Fibroblast of pulmonary artery (primary cell): ENCODE results near the gene SPRED3.
"Not testable (repeated sequence)": the region's sequence is repeated elsewhere in the genome, so short reads cannot be mapped to it uniquely, and the experiment has no call there.

Experiments
- DNase-seq: peaks from one replicate; pipeline ENCODE4 v3.0.0-alpha.2; 2010; ENCODE audit warnings: low read depth
- H3K4me3 ChIP-seq: replicated peaks from 2 replicates; pipeline ENCODE4 v1.5.1; 2011; ENCODE audit warnings: low read depth, mild to moderate bottlenecking, control low read depth, low read length, moderate library complexity
- TF ChIP-seq, protein P1 (sequence below): IDR thresholded peaks from 2 replicates; pipeline ENCODE4 v1.5.1; 2011; ENCODE audit warnings: mild to moderate bottlenecking, control low read depth, low read length, inconsistent platforms; ENCODE audit errors: missing control alignments

The SPRED3 gene, protein sequence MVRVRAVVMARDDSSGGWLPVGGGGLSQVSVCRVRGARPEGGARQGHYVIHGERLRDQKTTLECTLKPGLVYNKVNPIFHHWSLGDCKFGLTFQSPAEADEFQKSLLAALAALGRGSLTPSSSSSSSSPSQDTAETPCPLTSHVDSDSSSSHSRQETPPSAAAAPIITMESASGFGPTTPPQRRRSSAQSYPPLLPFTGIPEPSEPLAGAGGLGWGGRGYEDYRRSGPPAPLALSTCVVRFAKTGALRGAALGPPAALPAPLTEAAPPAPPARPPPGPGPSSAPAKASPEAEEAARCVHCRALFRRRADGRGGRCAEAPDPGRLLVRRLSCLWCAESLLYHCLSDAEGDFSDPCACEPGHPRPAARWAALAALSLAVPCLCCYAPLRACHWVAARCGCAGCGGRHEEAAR

DNA sequence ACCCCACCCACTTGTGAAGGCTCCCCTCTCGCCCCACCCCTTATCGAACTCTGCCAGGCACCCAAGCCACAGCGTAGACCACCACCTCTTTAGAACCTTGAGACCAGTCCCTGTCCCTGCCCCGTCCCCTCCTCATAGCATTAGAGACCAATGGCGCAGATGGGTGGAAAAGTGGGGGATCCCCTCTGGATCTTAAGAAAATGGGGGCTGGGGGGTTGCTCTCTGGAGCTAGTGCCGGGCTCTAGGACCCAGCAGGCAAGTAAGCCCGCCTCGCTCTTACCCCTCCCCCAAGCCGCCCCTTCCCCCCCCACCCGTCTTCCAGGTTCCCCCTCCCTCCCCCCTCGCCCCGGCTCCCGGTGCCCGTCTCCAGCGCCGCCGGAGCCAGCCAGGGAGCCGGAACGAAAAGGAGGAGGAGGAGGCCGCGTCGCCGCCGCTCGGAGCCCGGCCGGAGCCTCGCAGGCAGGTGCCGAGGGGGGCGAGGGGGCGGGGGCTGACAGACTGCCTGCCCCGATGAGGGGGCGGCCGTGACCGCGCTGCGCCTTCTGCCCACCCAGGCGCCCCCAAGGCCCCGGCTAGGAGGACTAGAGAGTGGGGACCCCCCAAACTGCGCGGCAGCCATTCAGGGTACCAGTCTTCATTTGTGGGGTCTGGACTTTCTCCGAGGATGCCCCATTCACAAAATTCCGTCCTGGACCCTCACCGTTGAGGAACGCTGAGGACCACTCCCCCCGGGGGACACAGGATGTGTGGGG is at the start of gene SPRED3:
Gene SPRED3 (plus strand): TSS at position 349 of the 752 bp plus-strand sequence. CDS start 1,606 bp downstream, outside the sequence.
- H3K4me3 ChIP-seq, result peak within 1 kb of the TSS; percentile 90
- DNase-seq, result no peak
- TF ChIP-seq, protein P1, sequence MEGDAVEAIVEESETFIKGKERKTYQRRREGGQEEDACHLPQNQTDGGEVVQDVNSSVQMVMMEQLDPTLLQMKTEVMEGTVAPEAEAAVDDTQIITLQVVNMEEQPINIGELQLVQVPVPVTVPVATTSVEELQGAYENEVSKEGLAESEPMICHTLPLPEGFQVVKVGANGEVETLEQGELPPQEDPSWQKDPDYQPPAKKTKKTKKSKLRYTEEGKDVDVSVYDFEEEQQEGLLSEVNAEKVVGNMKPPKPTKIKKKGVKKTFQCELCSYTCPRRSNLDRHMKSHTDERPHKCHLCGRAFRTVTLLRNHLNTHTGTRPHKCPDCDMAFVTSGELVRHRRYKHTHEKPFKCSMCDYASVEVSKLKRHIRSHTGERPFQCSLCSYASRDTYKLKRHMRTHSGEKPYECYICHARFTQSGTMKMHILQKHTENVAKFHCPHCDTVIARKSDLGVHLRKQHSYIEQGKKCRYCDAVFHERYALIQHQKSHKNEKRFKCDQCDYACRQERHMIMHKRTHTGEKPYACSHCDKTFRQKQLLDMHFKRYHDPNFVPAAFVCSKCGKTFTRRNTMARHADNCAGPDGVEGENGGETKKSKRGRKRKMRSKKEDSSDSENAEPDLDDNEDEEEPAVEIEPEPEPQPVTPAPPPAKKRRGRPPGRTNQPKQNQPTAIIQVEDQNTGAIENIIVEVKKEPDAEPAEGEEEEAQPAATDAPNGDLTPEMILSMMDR, result no peak

DNA sequence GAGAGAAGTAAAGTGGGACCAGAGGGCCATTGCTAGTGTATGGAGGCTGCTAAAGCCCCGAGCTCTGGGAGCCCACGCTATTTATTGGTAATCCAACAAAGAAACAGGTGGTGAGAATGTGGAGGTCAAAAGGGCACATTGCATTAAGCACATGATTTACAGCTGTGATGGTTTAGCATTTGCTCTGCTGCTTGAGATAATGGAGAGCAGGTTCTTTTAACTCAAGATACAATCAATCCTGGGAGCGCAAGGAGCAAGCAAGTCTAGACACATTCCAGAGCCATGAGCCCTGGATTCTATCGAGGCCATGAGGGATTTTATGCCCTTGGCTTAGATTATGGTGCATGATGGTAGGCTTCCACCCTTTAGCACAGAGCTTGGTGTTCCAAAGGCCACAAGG is 49.5 kb upstream of the SPRED3 start:
- not testable (repeated sequence) for H3K4me3 ChIP-seq, DNase-seq

DNA sequence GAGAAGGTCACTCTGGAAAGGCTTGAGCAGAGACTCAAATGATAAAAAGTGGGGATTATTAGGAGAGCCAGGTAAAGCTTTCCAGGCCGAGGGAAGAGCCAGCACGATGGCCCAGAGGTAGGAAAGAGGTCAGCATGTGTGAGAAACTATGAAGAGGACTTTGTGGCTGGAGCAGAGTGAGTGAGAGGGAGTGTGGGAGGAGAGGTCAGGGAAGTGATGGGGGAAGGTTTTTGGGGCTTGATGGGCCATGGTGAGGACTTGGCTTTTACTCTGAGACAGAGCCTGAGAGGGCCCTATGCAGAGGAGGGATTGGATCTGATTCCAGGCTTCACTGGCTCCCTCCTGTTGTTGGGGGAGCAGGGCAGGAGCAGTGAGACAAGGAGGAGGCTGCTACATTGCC is 47.6 kb upstream of the SPRED3 start:
- TF ChIP-seq, protein P1, result no peak
- no peak overlapping the region for H3K4me3 ChIP-seq
- DNase-seq, result no peak

DNA sequence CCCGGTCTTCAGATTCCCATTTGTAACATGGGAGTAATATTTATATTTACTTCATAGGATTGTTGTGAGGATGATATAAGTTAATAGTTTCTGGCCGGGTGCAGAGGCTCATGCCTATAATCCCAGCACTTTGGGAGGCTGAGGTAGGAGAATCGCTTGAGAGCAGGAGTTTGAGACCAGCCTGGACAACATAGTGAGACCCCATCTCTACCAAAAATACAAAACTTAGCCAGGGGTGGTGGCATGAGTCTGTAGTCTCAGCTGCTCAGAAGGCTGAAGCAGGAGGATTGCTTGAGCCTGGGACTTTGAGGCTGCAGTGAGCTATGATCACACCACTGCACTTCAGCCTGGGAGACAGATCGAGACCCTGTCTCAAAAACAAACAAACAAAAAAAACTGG is 41.7 kb upstream of the SPRED3 start:
- no peak overlapping the region for H3K4me3 ChIP-seq
- TF ChIP-seq, protein P1, result no peak
- no peak for DNase-seq

DNA sequence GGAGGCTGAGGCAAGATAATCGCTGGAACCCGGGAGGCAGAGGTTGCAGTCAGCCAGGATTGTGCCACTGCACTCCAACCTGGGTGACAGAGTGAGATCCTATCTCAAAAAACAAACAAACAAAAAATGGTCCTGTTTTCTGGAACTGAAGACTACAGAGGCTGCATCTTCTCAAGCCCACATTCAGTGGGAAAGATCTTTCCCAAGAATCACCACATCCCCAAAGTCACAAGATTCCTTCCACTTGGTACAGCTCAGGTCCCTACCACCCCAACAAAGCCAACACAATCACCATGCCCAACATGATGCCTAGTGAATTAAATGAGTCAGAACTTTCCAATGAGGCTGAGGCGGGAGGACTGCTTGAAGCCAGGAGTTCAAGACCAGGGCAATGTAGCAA is 37.6 kb upstream of the SPRED3 start:
- TF ChIP-seq, protein P1, result no peak

DNA sequence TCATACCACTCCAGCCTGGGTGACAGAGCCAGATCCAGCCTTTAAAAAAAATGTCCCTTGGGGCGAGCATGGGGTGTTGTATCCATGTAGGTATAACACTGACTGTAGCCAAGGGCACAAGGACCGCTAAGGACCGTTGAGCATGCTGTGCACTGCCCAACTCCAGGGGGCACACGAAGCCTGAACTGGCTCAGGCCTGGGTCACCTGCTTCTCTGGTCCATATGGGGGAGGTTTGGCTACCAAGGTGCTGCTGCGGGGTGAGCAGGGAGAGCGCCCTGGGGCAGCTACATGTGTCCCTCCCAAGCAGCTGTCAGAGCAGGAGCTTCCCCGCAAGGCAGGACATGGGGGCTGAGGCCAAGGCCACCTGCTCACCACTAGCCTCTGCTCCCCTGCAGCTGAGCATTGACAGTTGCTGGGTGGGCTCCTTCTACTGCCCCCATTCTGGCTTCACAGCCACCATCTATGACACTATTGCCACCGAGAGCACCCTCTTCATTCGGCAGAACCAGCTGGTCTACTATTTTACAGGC is 36.6 kb upstream of the SPRED3 start:
- TF ChIP-seq, protein P1, result no peak
- no peak for DNase-seq
- no peak overlapping the region for H3K4me3 ChIP-seq

More for the DNA sequence above, 37.6 kb upstream of the SPRED3 start:
- H3K4me3 ChIP-seq, result no peak overlapping the region
- DNase-seq, result no peak

DNA sequence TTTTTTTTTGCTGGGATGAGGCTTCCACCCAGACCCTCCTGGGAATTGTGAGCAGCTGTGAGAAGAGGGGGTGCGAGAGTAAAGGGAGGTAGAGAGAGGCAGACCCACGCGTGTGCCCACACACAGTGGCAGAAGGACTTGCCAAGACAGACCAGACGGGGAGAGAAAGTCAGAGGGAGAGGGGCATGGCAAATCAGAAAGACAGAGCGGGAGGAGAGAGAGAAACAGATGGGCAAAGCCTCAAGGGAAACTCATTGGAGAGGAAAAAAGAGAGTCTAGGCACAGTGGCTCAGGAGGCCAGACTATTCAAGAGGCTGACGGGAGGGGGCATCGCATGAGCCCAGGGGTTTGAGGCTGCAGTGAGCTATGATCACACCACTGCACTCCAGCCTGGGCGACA is 35.9 kb upstream of the SPRED3 start:
- no peak overlapping the region for H3K4me3 ChIP-seq
- no peak for DNase-seq
- TF ChIP-seq, protein P1, result no peak
